NB4 (cell line): ENCODE measurements around the gene GNG14.
"Not testable (repeated sequence)": the region's sequence is repeated elsewhere in the genome, so short reads cannot be mapped to it uniquely, and the experiment has no call there.

Experiments used
- DNase-seq: peaks from one replicate; pipeline ENCODE4 v3.0.0; 2010; ENCODE audit warnings: low read depth
- H3K4me3 ChIP-seq: one replicate; pipeline ENCODE4 v1.5.1; 2011; ENCODE audit warnings: mild to moderate bottlenecking, low read depth, low read length, moderate library complexity
- MYC ChIP-seq: IDR thresholded peaks from 2 replicates; pipeline ENCODE4 v1.6.1; 2011; ENCODE audit warnings: low read depth, low read length
- POLR2A ChIP-seq: IDR thresholded peaks from 2 replicates; pipeline ENCODE4 v1.6.1; 2011; ENCODE audit warnings: mild to moderate bottlenecking; ENCODE audit not compliant: insufficient read length; ENCODE audit errors: extremely low read depth
- TF ChIP-seq, protein P1 (sequence below): IDR thresholded peaks from one replicate; pipeline ENCODE4 v1.5.1; 2012; ENCODE audit warnings: low read depth, low read length
- TF ChIP-seq, protein P2 (sequence below): IDR thresholded peaks from 2 replicates; pipeline ENCODE4 v1.6.1; 2011; ENCODE audit warnings: low read depth, low read length

The GNG14 gene

DNA sequence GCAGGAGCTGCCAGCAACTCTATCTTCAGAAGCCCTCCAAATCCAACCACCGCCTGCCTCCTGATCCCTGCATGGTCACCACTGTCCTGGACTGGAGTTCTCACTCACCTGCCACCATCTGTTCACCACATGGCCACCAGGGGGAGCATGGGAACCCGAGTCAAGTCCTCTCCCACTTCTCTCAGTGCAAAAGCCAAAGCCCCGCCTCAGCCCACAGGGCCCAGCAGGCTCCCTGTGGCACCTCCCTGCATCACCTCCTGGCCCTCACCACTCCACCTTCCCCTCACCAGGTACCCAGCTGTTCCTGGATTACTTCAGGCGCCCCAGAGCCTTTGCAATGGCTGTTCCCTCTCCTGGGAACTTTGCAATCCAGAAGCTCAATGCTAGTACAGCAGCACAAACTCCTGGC lies 11.4 kb upstream of the GNG14 start:
- TF ChIP-seq, protein P1, sequence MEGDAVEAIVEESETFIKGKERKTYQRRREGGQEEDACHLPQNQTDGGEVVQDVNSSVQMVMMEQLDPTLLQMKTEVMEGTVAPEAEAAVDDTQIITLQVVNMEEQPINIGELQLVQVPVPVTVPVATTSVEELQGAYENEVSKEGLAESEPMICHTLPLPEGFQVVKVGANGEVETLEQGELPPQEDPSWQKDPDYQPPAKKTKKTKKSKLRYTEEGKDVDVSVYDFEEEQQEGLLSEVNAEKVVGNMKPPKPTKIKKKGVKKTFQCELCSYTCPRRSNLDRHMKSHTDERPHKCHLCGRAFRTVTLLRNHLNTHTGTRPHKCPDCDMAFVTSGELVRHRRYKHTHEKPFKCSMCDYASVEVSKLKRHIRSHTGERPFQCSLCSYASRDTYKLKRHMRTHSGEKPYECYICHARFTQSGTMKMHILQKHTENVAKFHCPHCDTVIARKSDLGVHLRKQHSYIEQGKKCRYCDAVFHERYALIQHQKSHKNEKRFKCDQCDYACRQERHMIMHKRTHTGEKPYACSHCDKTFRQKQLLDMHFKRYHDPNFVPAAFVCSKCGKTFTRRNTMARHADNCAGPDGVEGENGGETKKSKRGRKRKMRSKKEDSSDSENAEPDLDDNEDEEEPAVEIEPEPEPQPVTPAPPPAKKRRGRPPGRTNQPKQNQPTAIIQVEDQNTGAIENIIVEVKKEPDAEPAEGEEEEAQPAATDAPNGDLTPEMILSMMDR = peak; percentile 79
- TF ChIP-seq, protein P2, sequence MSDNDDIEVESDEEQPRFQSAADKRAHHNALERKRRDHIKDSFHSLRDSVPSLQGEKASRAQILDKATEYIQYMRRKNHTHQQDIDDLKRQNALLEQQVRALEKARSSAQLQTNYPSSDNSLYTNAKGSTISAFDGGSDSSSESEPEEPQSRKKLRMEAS = peak; percentile 81
- TF ChIP-seq POLR2A = no peak
- no peak overlapping the region for H3K4me3 ChIP-seq
- DNase-seq = peak; percentile 83

DNA sequence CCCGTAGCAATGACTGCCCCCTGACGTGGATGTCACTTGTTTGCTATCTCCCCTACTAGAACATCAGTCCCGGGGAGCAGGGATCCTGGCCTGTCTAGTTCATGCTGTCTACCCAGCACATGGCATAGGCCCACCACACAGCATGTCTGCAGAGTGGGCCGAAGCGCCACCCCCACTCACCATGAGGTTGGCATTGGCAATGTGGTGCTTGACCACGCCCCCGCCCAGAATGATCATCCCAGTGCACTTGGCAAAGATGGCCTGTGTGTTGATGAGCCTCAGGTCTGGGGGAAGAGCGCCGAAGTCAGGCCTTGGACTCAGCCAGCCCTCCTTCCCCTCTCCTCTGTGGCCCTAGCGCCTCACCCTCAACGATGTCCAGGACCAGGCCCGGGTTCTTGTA lies 10.9 kb upstream of the GNG14 start:
- no peak overlapping the region for H3K4me3 ChIP-seq
- TF ChIP-seq, protein P2 = no peak
- TF ChIP-seq, protein P1 = no peak
- DNase-seq = no peak

DNA sequence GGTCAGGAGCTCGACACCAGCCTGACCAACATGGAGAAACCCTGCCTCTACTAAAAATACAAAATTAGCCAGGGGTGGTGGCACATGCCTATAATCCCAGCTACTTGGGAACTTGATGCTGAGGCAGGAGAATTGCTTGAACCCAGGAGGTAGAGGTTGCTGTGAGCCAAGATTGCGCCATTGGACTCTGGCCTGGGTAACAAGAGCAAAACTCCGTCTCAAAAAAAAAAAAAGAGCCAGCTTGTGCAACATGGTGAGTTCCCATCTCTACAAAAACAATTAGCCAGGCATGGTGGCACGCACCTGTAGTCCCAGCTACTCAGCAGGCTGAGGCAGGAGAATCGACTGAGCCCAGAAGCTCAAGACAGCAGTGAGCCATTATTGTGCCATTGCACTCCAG lies 9.8 kb upstream of the GNG14 start:
- DNase-seq = not testable (repeated sequence)

DNA sequence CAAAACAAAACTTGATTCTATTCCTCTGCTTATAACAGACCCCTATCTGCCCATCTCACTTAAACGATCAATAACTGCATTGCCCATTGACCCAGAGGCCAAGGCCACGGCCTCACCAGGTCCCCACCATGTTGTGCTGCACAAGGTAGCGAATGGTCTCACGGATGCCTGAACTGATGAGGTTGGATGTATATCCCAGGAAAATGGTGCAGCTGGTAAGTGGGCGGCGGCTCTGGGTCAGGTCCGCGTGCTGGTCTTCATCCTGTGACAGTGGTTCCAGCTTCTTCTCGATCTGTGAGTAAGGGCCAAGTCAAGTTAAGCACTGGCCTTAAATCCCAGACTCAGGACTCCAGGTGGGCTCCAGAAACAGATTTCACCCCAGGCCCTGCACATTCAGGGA lies 7.8 kb upstream of the GNG14 start:
- H3K4me3 ChIP-seq = peak overlapping the region; percentile 21
- TF ChIP-seq MYC = no peak
- no peak for TF ChIP-seq POLR2A
- TF ChIP-seq, protein P2 = no peak
- no peak for DNase-seq

More for the DNA sequence above, 9.8 kb upstream of the GNG14 start:
- not testable (repeated sequence) for H3K4me3 ChIP-seq

DNA sequence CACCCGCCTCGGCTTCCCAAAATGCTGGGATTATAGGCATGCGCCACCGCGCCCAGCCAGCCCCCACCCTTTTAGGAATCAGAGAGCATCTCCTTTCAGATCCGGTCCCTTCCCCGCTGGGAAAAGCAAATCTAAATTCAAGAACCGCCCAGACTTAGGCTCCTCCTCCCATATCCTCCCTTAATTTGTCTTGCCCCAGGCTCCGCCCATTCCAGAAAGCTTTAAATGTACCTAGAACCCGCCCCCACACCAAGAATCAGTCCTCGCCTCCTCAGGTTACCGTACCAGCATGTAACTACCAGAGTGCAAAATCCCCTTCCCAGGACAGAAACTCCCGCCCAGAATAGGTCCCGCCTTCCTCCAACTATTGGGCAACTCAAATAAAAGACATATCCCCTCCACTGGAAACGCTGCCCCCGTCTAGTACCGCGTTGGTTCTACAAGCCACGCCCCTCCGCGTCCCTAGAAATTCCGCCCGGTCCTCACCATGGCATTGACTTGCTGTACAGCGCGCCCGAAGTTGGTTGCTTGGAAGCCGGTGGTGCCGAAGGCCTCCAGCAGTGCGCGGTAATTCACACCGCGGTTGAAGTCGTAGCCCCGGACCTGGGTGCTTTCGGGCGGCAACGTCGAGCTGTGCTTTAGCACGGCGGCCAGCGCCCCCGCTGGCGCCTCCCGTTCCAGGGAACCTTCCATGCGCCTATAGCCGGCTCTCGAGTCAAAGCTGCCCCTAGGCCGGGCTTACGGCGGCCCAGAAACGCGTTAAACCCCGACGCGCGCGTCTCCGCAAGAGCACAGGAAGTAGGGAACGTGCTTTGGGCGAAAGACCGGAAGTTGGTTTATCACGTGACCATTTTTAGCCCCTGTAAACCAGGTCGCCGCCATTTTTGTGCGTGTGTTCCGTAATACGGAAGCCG lies 6.5 kb upstream of the GNG14 start, which contains the start of gene DHPS:
Gene DHPS, minus strand, starts transcription at position 807 of the 914 bp plus-strand sequence. Its CDS starts 114 bp downstream, at position 693.
- peak within 1 kb of the TSS; percentile 85 for H3K4me3 ChIP-seq
- DNase-seq = peak; percentile 98
- TF ChIP-seq, protein P1 = no peak
- TF ChIP-seq MYC (peak; percentile 90), POLR2A (peak; percentile 70)
- TF ChIP-seq, protein P2 = peak; percentile 92

DNA sequence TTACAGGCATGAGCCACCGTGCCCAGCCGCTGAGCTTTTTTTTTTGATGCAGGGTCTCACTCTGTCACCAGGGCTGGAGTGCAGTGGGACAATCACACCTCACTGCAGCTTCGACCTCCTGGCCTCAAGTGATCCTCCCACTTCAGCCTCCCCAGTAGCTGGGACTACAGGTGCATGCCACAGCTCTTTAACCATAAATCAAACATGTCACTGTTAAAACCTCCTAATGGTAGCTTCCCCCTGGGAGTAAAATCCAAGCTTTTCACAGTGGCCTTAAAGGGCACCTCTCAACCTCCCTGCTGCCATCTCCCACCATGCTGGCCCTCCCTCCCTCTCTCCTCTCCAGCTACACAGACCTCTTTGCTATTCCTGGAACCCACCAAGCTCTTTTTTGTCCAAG lies 2.0 kb upstream of the GNG14 start:
- no peak overlapping the region for H3K4me3 ChIP-seq
- no peak for DNase-seq
- TF ChIP-seq MYC (no peak), POLR2A (no peak)
- TF ChIP-seq, protein P2 = no peak
- TF ChIP-seq, protein P1 = no peak
